GM19372 (cell line): ENCODE data around the gene DTNB.
"Not testable (repeated sequence)": the region's sequence is repeated elsewhere in the genome, so short reads cannot be mapped to it uniquely, and the experiment has no call there.

Experiments used
- ATAC-seq: cut with Tn5 transposase; IDR thresholded peaks from one replicate; pipeline ENCODE4 v1.9.1; 2021; ENCODE audit warnings: mild to moderate bottlenecking, low read depth, moderate library complexity; ENCODE audit not compliant: unreplicated experiment

DTNB gene

GRCh38 chr2:25633801-25634200, 39.6 kb downstream of the DTNB start:
- not testable (repeated sequence) for ATAC-seq

GRCh38 chr2:25632396-25632795, 41.0 kb downstream of the DTNB start:
- ATAC-seq: no peak

GRCh38 chr2:25624635-25625034, 48.7 kb downstream of the DTNB start:
- ATAC-seq: no peak

- ATAC-seq: no peak
Measured at GRCh38 chr2:25623361-25623760, 50.0 kb downstream of the DTNB start.

GRCh38 chr2:25620711-25621110, 52.7 kb downstream of the DTNB start:
- no peak for ATAC-seq

GRCh38 chr2:25620077-25620476, 53.3 kb downstream of the DTNB start:
- no peak for ATAC-seq

- no peak for ATAC-seq
Measured at GRCh38 chr2:25619185-25619584, 54.2 kb downstream of the DTNB start.

- ATAC-seq: no peak
Measured at GRCh38 chr2:25618676-25619075, 54.7 kb downstream of the DTNB start.

- no peak for ATAC-seq
Measured at GRCh38 chr2:25617948-25618646, 55.3 kb downstream of the DTNB start.

- no peak for ATAC-seq
Measured at GRCh38 chr2:25615920-25616319, 57.5 kb downstream of the DTNB start.

GRCh38 chr2:25615386-25615785, 58.0 kb downstream of the DTNB start:
- no peak for ATAC-seq

GRCh38 chr2:25614711-25615110, 58.7 kb downstream of the DTNB start:
- ATAC-seq: no peak

- ATAC-seq: no peak
Measured at GRCh38 chr2:25608718-25609117, 64.7 kb downstream of the DTNB start.

GRCh38 chr2:25606892-25607291, 66.5 kb downstream of the DTNB start:
- no peak for ATAC-seq

GRCh38 chr2:25602333-25602723, 71.0 kb downstream of the DTNB start:
- ATAC-seq: no peak

GRCh38 chr2:25601711-25602332, 71.6 kb downstream of the DTNB start:
- not testable (repeated sequence) for ATAC-seq

GRCh38 chr2:25598911-25599310, 74.5 kb downstream of the DTNB start:
- ATAC-seq: no peak

GRCh38 chr2:25598332-25598731, 75.0 kb downstream of the DTNB start:
- no peak for ATAC-seq

- ATAC-seq: no peak
Measured at GRCh38 chr2:25597881-25598280, 75.5 kb downstream of the DTNB start.

GRCh38 chr2:25596516-25597244, 76.7 kb downstream of the DTNB start:
- ATAC-seq: no peak

GRCh38 chr2:25595393-25595792, 78.0 kb downstream of the DTNB start:
- no peak for ATAC-seq

GRCh38 chr2:25594991-25595390, 78.4 kb downstream of the DTNB start:
- no peak for ATAC-seq
